Middle frontal gyrus (tissue), 1 donor: ENCODE measurements around the gene DPYSL3.
"Not testable (repeated sequence)": the region's sequence is repeated elsewhere in the genome, so short reads cannot be mapped to it uniquely, and the experiment has no call there.

ENCODE experiments used
- DNase-seq: peaks from one replicate; pipeline ENCODE4 v3.0.0-alpha.2; 2015; ENCODE audit warnings: low spot score; ENCODE audit errors: extremely low spot score

Gene DPYSL3

GRCh38 chr5:147509710-147510651 lies at the start of gene DPYSL3:
TSS of gene DPYSL3 (minus strand) at chr5:147510068. CDS start at chr5:147509858, 210 bp downstream.
- DNase-seq, result peak; percentile 54

- DNase-seq, result no peak
Observed at GRCh38 chr5:147558826-147559225, 49.0 kb upstream of the DPYSL3 start.

GRCh38 chr5:147557876-147558745 lies 48.2 kb upstream of the DPYSL3 start:
- DNase-seq, result no peak

GRCh38 chr5:147555176-147555575 lies 45.3 kb upstream of the DPYSL3 start:
- DNase-seq, result no peak

- no peak for DNase-seq
Observed at GRCh38 chr5:147554261-147554817, 44.5 kb upstream of the DPYSL3 start.

GRCh38 chr5:147553817-147554216 lies 43.9 kb upstream of the DPYSL3 start:
- DNase-seq, result not testable (repeated sequence)

GRCh38 chr5:147552897-147553296 lies 43.0 kb upstream of the DPYSL3 start:
- DNase-seq, result no peak

- no peak for DNase-seq
Observed at GRCh38 chr5:147551677-147552076, 41.8 kb upstream of the DPYSL3 start.

- no peak for DNase-seq
Observed at GRCh38 chr5:147547730-147548129, 37.9 kb upstream of the DPYSL3 start.

- DNase-seq, result no peak
Observed at GRCh38 chr5:147544556-147544955, 34.7 kb upstream of the DPYSL3 start.

GRCh38 chr5:147539053-147539452 lies 29.2 kb upstream of the DPYSL3 start:
- no peak for DNase-seq

- no peak for DNase-seq
Observed at GRCh38 chr5:147538236-147538635, 28.4 kb upstream of the DPYSL3 start.

- no peak for DNase-seq
Observed at GRCh38 chr5:147534172-147534951, 24.5 kb upstream of the DPYSL3 start.

- no peak for DNase-seq
Observed at GRCh38 chr5:147532156-147532555, 22.3 kb upstream of the DPYSL3 start.

- DNase-seq, result no peak
Observed at GRCh38 chr5:147530530-147531389, 20.9 kb upstream of the DPYSL3 start.

GRCh38 chr5:147523069-147523468 lies 13.2 kb upstream of the DPYSL3 start:
- no peak for DNase-seq

GRCh38 chr5:147522435-147522834 lies 12.6 kb upstream of the DPYSL3 start:
- DNase-seq, result no peak

- no peak for DNase-seq
Observed at GRCh38 chr5:147520450-147520849, 10.6 kb upstream of the DPYSL3 start.

GRCh38 chr5:147519380-147519779 lies 9.5 kb upstream of the DPYSL3 start:
- no peak for DNase-seq

- DNase-seq, result no peak
Observed at GRCh38 chr5:147517383-147517782, 7.5 kb upstream of the DPYSL3 start.
